GM12801 (cell line): ENCODE measurements around the gene EPHA2.

Experiments
- CTCF ChIP-seq: IDR thresholded peaks from one replicate; pipeline ENCODE4 v1.5.1; 2011; ENCODE audit warnings: control low read depth; ENCODE audit not compliant: insufficient read length; ENCODE audit errors: extremely low read depth

EPHA2 gene

GRCh38 chr1:16147156-16147926, 8.5 kb downstream of the EPHA2 start:
- no peak for TF ChIP-seq CTCF

- TF ChIP-seq CTCF = no peak
Measured at GRCh38 chr1:16146279-16147155, 9.4 kb downstream of the EPHA2 start.

- no peak for TF ChIP-seq CTCF
Measured at GRCh38 chr1:16145662-16146278, 10.1 kb downstream of the EPHA2 start.

GRCh38 chr1:16145030-16145661, 10.7 kb downstream of the EPHA2 start:
- no peak for TF ChIP-seq CTCF

GRCh38 chr1:16144325-16145029, 11.4 kb downstream of the EPHA2 start:
- no peak for TF ChIP-seq CTCF

- no peak for TF ChIP-seq CTCF
Measured at GRCh38 chr1:16143566-16144324, 12.1 kb downstream of the EPHA2 start.
